ENCODE measurements around the gene IL1RAP. TPM values are rescaled to one million over a fixed set of nuclear protein-coding genes. Genes with fewer than 3 reads are reported as not detected.
"Not testable (repeated sequence)": the region's sequence is repeated elsewhere in the genome, so short reads cannot be mapped to it uniquely, and the experiment has no call there.

The IL1RAP gene
- total and polyA plus RNA-seq, 8 donors: 20.1 to 32.5 (median 21.0) TPM

GRCh38 chr3:190676481-190676880 lies 162.6 kb downstream of the IL1RAP start:
- TF ChIP-seq CTCF (IDR thresholded peaks at IDR 0.05): no peak
- H3K36me3 ChIP-seq: no peaks in the 10 kb centered on the region
- no peak for ATAC-seq
- no peak for DNase-seq
- intact Hi-C loops (cut with DNase I): no loop called here
- no peaks in the 10 kb centered on the region for H3K4me1 ChIP-seq
- no peak overlapping the region for H3K4me3 ChIP-seq
- H3K9me3 ChIP-seq: peaks cover 0 to 3% of the 10 kb centered on the region in 2 donors
- no peaks in the 10 kb centered on the region for H3K27me3 ChIP-seq
- no peak overlapping the region for H3K27ac ChIP-seq

- peaks cover 0 to 3% of the 10 kb centered on the region in 2 donors for H3K9me3 ChIP-seq
- no peak overlapping the region for H3K4me3 ChIP-seq
- no peak overlapping the region for H3K27ac ChIP-seq
- ATAC-seq: no peak
- no peak for DNase-seq
- no peaks in the 10 kb centered on the region for H3K36me3 ChIP-seq
- H3K4me1 ChIP-seq: no peaks in the 10 kb centered on the region
- no peak for TF ChIP-seq CTCF (IDR thresholded peaks at IDR 0.05)
- intact Hi-C loops (cut with DNase I): no loop called here
- H3K27me3 ChIP-seq: no peaks in the 10 kb centered on the region
Measured at GRCh38 chr3:190677001-190677400, 163.1 kb downstream of the IL1RAP start.

- H3K27ac ChIP-seq; H3K27me3 ChIP-seq; H3K4me3 ChIP-seq; H3K36me3 ChIP-seq; H3K4me1 ChIP-seq; ATAC-seq; intact Hi-C loops (cut with DNase I); H3K9me3 ChIP-seq; DNase-seq: not testable (repeated sequence)
Measured at GRCh38 chr3:190677868-190678267, 164.0 kb downstream of the IL1RAP start.

- intact Hi-C loops (cut with DNase I): no loop called here
- no peak overlapping the region for H3K27ac ChIP-seq
- ATAC-seq: no peak
- TF ChIP-seq CTCF (IDR thresholded peaks at IDR 0.05): no peak
- peaks cover 0 to 3% of the 10 kb centered on the region in 2 donors for H3K9me3 ChIP-seq
- DNase-seq: no peak
- no peaks in the 10 kb centered on the region for H3K36me3 ChIP-seq
- H3K4me3 ChIP-seq: no peak overlapping the region
- no peaks in the 10 kb centered on the region for H3K27me3 ChIP-seq
- H3K4me1 ChIP-seq: no peaks in the 10 kb centered on the region
Measured at GRCh38 chr3:190680691-190681090, 166.8 kb downstream of the IL1RAP start.

GRCh38 chr3:190684776-190685175 lies 170.9 kb downstream of the IL1RAP start:
- intact Hi-C loops (cut with DNase I): no loop called here

More at GRCh38 chr3:190684776-190685175, 170.9 kb downstream of the IL1RAP start:
- no peaks in the 10 kb centered on the region for H3K36me3 ChIP-seq
- no peak overlapping the region for H3K4me3 ChIP-seq
- H3K4me1 ChIP-seq: no peaks in the 10 kb centered on the region
- H3K27me3 ChIP-seq: no peaks in the 10 kb centered on the region
- H3K27ac ChIP-seq: no peak overlapping the region
- ATAC-seq (no peak), DNase-seq (no peak)
- no peaks in the 10 kb centered on the region for H3K9me3 ChIP-seq
- no peak for TF ChIP-seq CTCF (IDR thresholded peaks at IDR 0.05)

All from left lung (tissue), 10 donors.